HK-2 (cell line): ENCODE measurements around the gene EDARADD.
"Not testable (repeated sequence)": the region's sequence is repeated elsewhere in the genome, so short reads cannot be mapped to it uniquely, and the experiment has no call there.

ENCODE experiments used
- DNase-seq: peaks from one replicate; pipeline ENCODE4 v3.0.0-alpha.2; 2018; ENCODE audit not compliant: unreplicated experiment

EDARADD gene

GRCh38 chr1:236433819-236434315, 39.8 kb downstream of the EDARADD start:
- DNase-seq = no peak

GRCh38 chr1:236438614-236439013, 44.5 kb downstream of the EDARADD start:
- no peak for DNase-seq

- DNase-seq = no peak
Measured at GRCh38 chr1:236440373-236440772, 46.3 kb downstream of the EDARADD start.

GRCh38 chr1:236450779-236451178, 56.7 kb downstream of the EDARADD start:
- no peak for DNase-seq

GRCh38 chr1:236451796-236452373, 57.8 kb downstream of the EDARADD start:
- DNase-seq = no peak

- DNase-seq = no peak
Measured at GRCh38 chr1:236455243-236455642, 61.2 kb downstream of the EDARADD start.

- DNase-seq = no peak
Measured at GRCh38 chr1:236457775-236458174, 63.7 kb downstream of the EDARADD start.

GRCh38 chr1:236458996-236459395, 64.9 kb downstream of the EDARADD start:
- DNase-seq = no peak

GRCh38 chr1:236460103-236460502, 66.0 kb downstream of the EDARADD start:
- DNase-seq = no peak

- DNase-seq = not testable (repeated sequence)
Measured at GRCh38 chr1:236464197-236464596, 70.1 kb downstream of the EDARADD start.

GRCh38 chr1:236465231-236465958, 71.3 kb downstream of the EDARADD start:
- no peak for DNase-seq

GRCh38 chr1:236465959-236466303, 71.8 kb downstream of the EDARADD start:
- DNase-seq = no peak

GRCh38 chr1:236467327-236467641, 73.2 kb downstream of the EDARADD start:
- DNase-seq = no peak

- no peak for DNase-seq
Measured at GRCh38 chr1:236468625-236469024, 74.5 kb downstream of the EDARADD start.

GRCh38 chr1:236469466-236469865, 75.4 kb downstream of the EDARADD start:
- DNase-seq = no peak

GRCh38 chr1:236471096-236471495, 77.0 kb downstream of the EDARADD start:
- no peak for DNase-seq

- DNase-seq = no peak
Measured at GRCh38 chr1:236471653-236472052, 77.6 kb downstream of the EDARADD start.

- no peak for DNase-seq
Measured at GRCh38 chr1:236472850-236473788, 79.0 kb downstream of the EDARADD start.

GRCh38 chr1:236476019-236476418, 81.9 kb downstream of the EDARADD start:
- no peak for DNase-seq

GRCh38 chr1:236480758-236481436, 86.8 kb downstream of the EDARADD start:
- no peak for DNase-seq

- DNase-seq = no peak
Measured at GRCh38 chr1:236484310-236484971, 90.4 kb downstream of the EDARADD start.
